HG02798 (cell line): ENCODE data around the gene CD300E.
"Not testable (repeated sequence)": the region's sequence is repeated elsewhere in the genome, so short reads cannot be mapped to it uniquely, and the experiment has no call there.

ENCODE experiments used
- ATAC-seq: cut with Tn5 transposase; IDR thresholded peaks from one replicate; pipeline ENCODE4 v1.9.1; 2021; ENCODE audit warnings: mild to moderate bottlenecking; ENCODE audit not compliant: unreplicated experiment, poor library complexity

Gene CD300E

DNA sequence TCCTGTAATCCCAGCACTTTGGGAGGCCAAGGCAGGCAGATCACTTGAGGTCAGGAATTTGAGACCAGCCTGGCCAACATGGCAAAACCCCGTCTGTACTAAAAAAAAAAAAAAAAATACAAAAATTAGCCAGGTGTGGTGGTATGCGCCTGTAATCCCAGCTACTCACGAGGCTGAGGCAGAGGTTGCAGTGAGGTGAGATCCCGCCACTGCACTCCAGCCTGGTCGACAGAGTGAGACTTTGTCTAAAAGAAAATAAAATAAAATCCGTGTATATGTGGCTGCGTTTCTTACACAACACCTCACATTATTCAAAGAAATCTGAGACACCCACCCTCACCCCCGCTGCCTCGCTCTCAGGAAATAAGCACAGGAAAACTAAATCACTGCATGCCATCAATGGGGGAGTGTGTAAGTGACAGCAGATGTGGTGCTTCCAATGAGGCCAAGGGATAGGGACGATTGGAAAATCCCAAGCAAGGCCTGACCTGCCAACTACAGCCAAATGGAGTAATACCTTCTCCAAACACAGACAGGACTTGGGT is 13.1 kb upstream of the CD300E start:
- ATAC-seq: not testable (repeated sequence)

DNA sequence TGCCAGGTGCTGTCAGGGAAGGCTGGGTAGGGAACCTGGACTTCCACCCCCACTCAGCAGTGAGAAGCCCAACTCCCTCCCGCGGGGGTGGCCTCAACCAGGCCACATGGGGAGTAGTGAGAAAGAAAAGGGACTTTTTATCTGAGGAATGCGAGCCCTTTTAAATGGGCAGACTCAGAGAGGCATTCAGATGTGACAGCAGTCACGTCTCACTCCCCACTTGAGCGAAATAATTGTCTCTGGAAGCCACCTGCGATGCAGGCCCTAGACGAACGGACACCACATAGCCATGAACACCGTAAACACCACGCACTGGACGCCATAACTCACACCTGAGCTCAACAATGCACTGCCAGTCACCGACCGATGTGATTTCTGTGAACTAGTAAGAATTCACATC is 11.9 kb upstream of the CD300E start:
- no peak for ATAC-seq

- ATAC-seq: no peak
Observed at GRCh38 chr17:74633326-74633725, 9.8 kb upstream of the CD300E start.

GRCh38 chr17:74632617-74633016 is 9.1 kb upstream of the CD300E start:
- no peak for ATAC-seq

GRCh38 chr17:74631468-74632450 is 8.2 kb upstream of the CD300E start:
- ATAC-seq: no peak

DNA sequence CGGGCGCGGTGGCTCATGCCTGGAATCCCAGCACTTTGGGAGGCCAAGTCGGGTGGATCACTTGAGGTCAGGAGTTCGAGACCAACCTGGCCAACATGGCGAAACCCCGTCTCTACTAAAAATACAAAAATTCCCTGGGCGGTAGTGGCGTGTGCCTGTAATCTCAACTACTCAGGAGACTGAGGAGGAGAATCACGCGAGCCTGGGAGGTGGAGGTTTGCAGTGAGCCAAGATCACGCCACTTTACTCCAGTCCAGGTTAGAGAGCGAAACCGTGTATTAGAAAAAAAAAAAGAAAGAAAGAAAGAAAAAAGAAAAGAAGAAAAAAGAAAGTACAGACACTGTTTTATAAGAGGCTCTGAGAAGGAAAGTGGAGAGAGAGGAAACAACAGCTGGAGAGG is 6.7 kb upstream of the CD300E start:
- ATAC-seq: not testable (repeated sequence)

GRCh38 chr17:74625661-74626060 is 2.1 kb upstream of the CD300E start:
- no peak for ATAC-seq

GRCh38 chr17:74624131-74624530 is 593 bp upstream of the CD300E start:
- no peak for ATAC-seq

DNA sequence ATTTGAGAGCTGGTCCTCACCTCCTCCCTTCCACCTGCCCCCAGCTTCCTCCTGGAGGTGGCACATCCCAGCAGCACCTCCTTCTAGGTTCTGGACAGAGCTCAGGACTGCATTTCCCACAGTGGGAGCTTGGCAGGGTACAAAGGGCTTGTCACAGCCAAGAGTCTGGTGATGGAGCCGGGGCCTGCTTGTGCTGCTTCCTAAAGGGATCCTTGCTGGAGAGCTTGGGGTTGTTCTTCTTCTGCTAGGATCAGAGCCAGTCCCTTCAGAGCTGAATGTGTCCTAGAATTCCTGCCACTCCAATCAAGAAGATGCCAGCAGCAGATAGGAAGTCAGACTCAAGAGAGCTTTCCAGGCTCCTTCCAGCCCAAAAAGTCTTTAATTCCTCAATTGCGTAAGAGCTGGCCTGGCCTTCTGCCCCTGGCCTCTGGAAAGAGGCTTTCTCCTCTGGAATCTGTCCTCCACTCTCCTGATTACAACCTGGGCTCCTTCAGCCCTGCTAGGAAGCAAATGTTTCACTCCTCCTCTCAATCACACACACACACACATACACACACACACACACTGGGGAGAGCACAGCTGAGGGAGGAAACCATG is 4.4 kb downstream of the CD300E start:
- ATAC-seq: no peak

GRCh38 chr17:74618451-74618850 is 5.1 kb downstream of the CD300E start:
- no peak for ATAC-seq

DNA sequence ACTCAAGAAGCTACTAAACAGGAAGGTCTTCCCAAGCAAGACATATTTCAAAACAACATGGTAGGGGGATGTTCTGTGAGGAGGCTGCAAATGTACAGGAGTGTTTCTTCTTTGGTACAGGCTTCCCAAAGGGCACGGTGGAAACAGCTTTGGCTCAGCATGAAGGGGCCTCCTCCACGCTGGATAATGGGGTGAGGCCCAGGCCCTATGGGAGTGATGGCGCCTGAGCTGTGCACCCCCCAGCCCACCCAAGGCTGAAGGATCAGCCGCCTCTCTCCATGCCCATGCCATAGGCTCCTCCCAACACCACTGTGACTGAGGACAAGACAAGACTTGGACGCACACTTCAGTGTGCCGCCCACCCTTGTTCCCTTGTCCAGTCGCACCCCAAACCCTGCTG is 6.8 kb downstream of the CD300E start:
- ATAC-seq: no peak

GRCh38 chr17:74612046-74612445 is 11.5 kb downstream of the CD300E start:
- no peak for ATAC-seq

DNA sequence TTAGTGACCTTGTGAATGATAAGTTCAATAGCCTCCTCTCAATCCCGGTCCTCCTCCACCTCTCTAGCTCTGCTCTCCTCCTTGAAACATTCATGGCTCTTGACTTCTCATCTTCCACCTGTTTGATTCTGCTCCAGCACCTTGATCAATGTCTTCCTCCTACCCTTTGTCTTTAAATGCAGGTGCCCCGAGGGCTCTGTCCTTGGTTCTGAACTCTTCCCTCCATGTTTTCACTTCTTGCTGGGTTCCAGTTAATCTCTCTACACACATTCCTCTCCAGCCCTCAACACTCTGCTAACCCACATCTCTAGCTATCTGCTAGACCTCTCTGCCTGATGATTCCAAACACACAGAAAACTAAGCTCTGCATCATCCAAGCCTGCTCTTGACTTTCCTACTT is 13.4 kb downstream of the CD300E start:
- ATAC-seq: no peak

DNA sequence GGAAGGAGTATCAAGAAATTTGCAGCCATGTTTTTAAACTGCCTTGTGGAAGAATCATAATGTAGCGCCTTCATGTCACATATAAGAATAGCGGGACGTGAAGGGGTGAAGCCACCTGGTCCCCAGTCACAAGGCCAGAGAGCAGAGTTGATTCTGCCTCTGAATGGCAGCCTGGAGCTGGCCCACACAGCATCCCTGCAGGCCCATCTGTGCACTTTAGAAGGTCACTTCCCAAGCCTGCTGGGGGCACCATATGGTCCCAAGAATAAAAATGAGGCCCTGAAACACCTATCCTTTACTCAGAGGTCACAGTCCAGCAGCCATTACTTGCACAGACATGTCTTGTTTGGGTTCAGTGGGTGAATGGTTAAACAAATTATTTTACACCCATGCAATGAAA is 15.0 kb downstream of the CD300E start:
- no peak for ATAC-seq

GRCh38 chr17:74607221-74607620 is 16.3 kb downstream of the CD300E start:
- ATAC-seq: no peak

- no peak for ATAC-seq
Observed at GRCh38 chr17:74606050-74606449, 17.5 kb downstream of the CD300E start.

GRCh38 chr17:74605361-74605760 is 18.2 kb downstream of the CD300E start:
- no peak for ATAC-seq

- ATAC-seq: no peak
Observed at GRCh38 chr17:74604761-74605160, 18.8 kb downstream of the CD300E start.

GRCh38 chr17:74604200-74604599 is 19.3 kb downstream of the CD300E start:
- no peak for ATAC-seq

- ATAC-seq: no peak
Observed at GRCh38 chr17:74603746-74604145, 19.8 kb downstream of the CD300E start.

DNA sequence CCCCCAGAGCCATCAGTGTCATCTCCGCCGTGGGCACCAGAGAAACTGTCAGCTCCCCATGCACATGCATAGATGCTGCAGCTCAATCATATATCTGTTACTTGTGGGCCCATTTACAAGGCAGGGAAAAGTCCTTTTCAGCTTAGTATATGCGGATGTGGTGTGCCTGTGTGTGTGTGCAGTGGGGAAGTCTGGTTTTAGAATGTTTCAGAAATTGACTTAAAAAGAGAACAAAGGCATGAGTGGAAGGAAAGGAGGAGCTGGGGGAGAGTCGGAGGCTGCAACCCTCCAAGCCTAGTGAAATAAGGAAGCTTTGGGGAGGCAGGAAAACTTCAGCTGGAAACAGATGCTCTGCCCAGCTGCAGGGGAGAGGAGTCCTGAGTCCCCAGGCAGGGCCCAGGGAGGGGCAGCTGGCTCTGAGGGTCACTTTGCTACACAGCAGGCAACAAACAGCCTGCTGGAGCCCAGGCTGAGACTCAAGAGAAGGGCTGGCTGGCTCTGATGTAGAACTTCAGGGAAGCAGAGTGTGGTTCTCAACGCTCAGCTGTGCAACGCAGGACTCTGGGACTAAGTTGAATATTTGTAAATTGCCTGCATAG is 20.4 kb downstream of the CD300E start:
- ATAC-seq: no peak
